ENCODE measurements around the gene APP.

DNA sequence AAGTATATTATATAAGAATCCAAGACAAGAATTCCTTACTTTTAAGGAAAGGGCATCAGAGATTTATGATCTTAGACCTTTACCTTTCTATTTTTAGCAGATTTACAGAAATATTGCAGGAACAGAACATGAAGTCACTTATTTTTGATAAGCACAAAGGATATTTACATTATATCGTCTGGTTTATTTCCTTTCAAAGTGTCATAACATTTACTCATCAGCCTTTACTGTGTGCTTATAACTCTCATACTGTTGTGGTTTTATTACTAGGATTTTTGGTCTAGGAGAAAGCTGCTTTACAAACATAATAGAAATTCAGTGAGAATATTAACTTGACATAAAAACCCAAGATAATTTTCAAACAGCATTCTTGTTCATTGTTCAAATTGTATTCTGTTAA lies 47.6 kb downstream of the APP start:
- TF ChIP-seq POLR2A (IDR thresholded peaks at IDR 0.05) (no peak), POLR2AphosphoS5 (IDR thresholded peaks at IDR 0.05) (no peak), CTCF (IDR thresholded peaks at IDR 0.05) (no peak)

Measured in breast epithelium (tissue), 3 donors.